Endodermal cell (in vitro differentiated cells): Measurements from ENCODE around the gene FERMT3. TPM values are rescaled to one million over a fixed set of nuclear protein-coding genes. Genes with fewer than 3 reads are reported as not detected.

Experiments
- DNase-seq: peaks from one replicate; pipeline ENCODE4 v3.0.0-alpha.2; 2017
- H3K27ac ChIP-seq: 2 replicates; pipeline ENCODE4 v1.5.1; 2013; ENCODE audit warnings: mild to moderate bottlenecking, low read depth, low read length, moderate library complexity
- H3K27me3 ChIP-seq: 2 replicates; pipeline ENCODE4 v1.6.1; 2013; ENCODE audit warnings: mild to moderate bottlenecking, low read length, moderate library complexity; ENCODE audit not compliant: insufficient read depth, control insufficient read depth, poor library complexity, severe bottlenecking
- H3K36me3 ChIP-seq: 2 replicates; pipeline ENCODE4 v1.7.0; 2013; ENCODE audit warnings: mild to moderate bottlenecking, low read length, moderate library complexity; ENCODE audit not compliant: control insufficient read depth, insufficient read depth
- H3K4me1 ChIP-seq: one replicate; pipeline ENCODE4 v1.7.0; 2013; ENCODE audit warnings: low read length; ENCODE audit not compliant: control insufficient read depth, insufficient read depth
- H3K4me3 ChIP-seq: 2 replicates; pipeline ENCODE4 v1.5.1; 2013; ENCODE audit warnings: mild to moderate bottlenecking, low read length, moderate library complexity
- H3K9ac ChIP-seq: 2 replicates; pipeline ENCODE4 v1.6.1; 2013; ENCODE audit warnings: mild to moderate bottlenecking, low read length, moderate library complexity; ENCODE audit not compliant: poor library complexity, severe bottlenecking; ENCODE audit errors: extremely low read depth
- H3K9me3 ChIP-seq: 2 replicates; pipeline ENCODE4 v1.6.1; 2013; ENCODE audit warnings: mild to moderate bottlenecking, low read length, moderate library complexity; ENCODE audit not compliant: control insufficient read depth
- H3K27ac Mint-ChIP-seq: 2 replicates; pipeline ENCODE4 v1.8.0; 2020; ENCODE audit warnings: mixed read lengths
- H3K27me3 Mint-ChIP-seq: 2 replicates; pipeline ENCODE4 v1.8.0; 2021; ENCODE audit warnings: mild to moderate bottlenecking, mixed read lengths; ENCODE audit not compliant: insufficient read depth
- H3K36me3 Mint-ChIP-seq: 2 replicates; pipeline ENCODE4 v1.8.0; 2020; ENCODE audit warnings: low read depth, mixed read lengths
- H3K4me1 Mint-ChIP-seq: 2 replicates; pipeline ENCODE4 v1.8.0; 2020; ENCODE audit warnings: mixed read lengths
- H3K4me3 Mint-ChIP-seq: 2 replicates; pipeline ENCODE4 v1.8.0; 2020; ENCODE audit warnings: mild to moderate bottlenecking, moderate library complexity, mixed read lengths
- H3K9me3 Mint-ChIP-seq: 2 replicates; pipeline ENCODE4 v1.8.0; 2020; ENCODE audit warnings: mild to moderate bottlenecking, mixed read lengths
- WGBS, 2 experiments: methylation state at CpG; one replicate each; pipeline versions ENCODE4 v1.1.5 to v1.1.7; 2013; ENCODE audit warnings: missing lambda C conversion rate in 2 of 2, mixed read lengths in 1 of 2; ENCODE audit not compliant: insufficient coverage in 1 of 2, insufficient read length in 1 of 2; 5-methylcytosine and 5-hydroxymethylcytosine counted together
- total RNA-seq, 2 donors: library from RNA; stranded (reverse); fragmentation: NEBNext Ultra II Directional in 1 of 2; extraction: Animal tissue kit (Norgen Biotek cat#: 25700) in 1 of 2; gene quantifications; 2 replicates in 1 of 2; 3 replicates in 1 of 2; pipeline ENCODE4 v1.2.1, GENCODE V29; 2021
- TF ChIP-seq, protein P1 (sequence below): fragments of 200-600 bp; sonication (generic); conservative IDR thresholded peaks from 2 replicates; pipeline ENCODE4 v1.5.0; 2021; ENCODE audit warnings: antibody characterized with exemption, mild to moderate bottlenecking

FERMT3 gene
- total RNA-seq, 2 donors from 2014 or later = 4.2 to 5.3 TPM

GRCh38 chr11:64232967-64233315 lies 26.4 kb downstream of the FERMT3 start:
- no peak overlapping the region for H3K4me3 ChIP-seq
- no peaks in the 10 kb centered on the region for H3K4me1 ChIP-seq
- no peak overlapping the region for H3K27ac ChIP-seq
- Mint-ChIP-seq H3K36me3 (peaks cover 6% of the 10 kb centered on the region), H3K4me1 (peaks cover 8% of the 10 kb centered on the region), H3K27me3 (peaks cover 6% of the 10 kb centered on the region), H3K4me3 (no peak overlapping the region), H3K27ac (no peak overlapping the region), H3K9me3 (no peaks in the 10 kb centered on the region)
- H3K36me3 ChIP-seq = peaks cover 3% of the 10 kb centered on the region
- H3K9ac ChIP-seq = no peak overlapping the region
- no peaks in the 10 kb centered on the region for H3K27me3 ChIP-seq
- DNase-seq = no peak
- no peaks in the 10 kb centered on the region for H3K9me3 ChIP-seq
- WGBS, 2 experiments = 95 to 96% methylated on average over 8 of the region's 8 CpGs
- TF ChIP-seq, protein P1, sequence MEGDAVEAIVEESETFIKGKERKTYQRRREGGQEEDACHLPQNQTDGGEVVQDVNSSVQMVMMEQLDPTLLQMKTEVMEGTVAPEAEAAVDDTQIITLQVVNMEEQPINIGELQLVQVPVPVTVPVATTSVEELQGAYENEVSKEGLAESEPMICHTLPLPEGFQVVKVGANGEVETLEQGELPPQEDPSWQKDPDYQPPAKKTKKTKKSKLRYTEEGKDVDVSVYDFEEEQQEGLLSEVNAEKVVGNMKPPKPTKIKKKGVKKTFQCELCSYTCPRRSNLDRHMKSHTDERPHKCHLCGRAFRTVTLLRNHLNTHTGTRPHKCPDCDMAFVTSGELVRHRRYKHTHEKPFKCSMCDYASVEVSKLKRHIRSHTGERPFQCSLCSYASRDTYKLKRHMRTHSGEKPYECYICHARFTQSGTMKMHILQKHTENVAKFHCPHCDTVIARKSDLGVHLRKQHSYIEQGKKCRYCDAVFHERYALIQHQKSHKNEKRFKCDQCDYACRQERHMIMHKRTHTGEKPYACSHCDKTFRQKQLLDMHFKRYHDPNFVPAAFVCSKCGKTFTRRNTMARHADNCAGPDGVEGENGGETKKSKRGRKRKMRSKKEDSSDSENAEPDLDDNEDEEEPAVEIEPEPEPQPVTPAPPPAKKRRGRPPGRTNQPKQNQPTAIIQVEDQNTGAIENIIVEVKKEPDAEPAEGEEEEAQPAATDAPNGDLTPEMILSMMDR = no peak

GRCh38 chr11:64233913-64234586 lies 27.5 kb downstream of the FERMT3 start, which contains the start of gene VEGFB:
VEGFB (plus strand) TSS chr11:64234584; CDS start chr11:64234834, 250 bp downstream.
- Histone ChIP-seq H3K4me1 (no peaks in the 10 kb centered on the region), H3K9me3 (no peaks in the 10 kb centered on the region), H3K27ac (no peak within 1 kb of the TSS), H3K36me3 (peaks cover 9% of the 10 kb centered on the region), H3K27me3 (no peaks in the 10 kb centered on the region), H3K9ac (no peak within 1 kb of the TSS), H3K4me3 (peak within 1 kb of the TSS; percentile 83)
- Mint-ChIP-seq H3K4me1 (peaks cover 8% of the 10 kb centered on the region), H3K4me3 (peak within 1 kb of the TSS; percentile 68), H3K27ac (no peak within 1 kb of the TSS), H3K27me3 (peaks cover 6% of the 10 kb centered on the region), H3K36me3 (peaks cover 15% of the 10 kb centered on the region), H3K9me3 (no peaks in the 10 kb centered on the region)
- DNase-seq = peak; percentile 79
- TF ChIP-seq, protein P1 = peak; percentile 9
- WGBS, 2 experiments = 5 to 12% methylated on average over 8 to 44 of the region's 62 CpGs

DNA sequence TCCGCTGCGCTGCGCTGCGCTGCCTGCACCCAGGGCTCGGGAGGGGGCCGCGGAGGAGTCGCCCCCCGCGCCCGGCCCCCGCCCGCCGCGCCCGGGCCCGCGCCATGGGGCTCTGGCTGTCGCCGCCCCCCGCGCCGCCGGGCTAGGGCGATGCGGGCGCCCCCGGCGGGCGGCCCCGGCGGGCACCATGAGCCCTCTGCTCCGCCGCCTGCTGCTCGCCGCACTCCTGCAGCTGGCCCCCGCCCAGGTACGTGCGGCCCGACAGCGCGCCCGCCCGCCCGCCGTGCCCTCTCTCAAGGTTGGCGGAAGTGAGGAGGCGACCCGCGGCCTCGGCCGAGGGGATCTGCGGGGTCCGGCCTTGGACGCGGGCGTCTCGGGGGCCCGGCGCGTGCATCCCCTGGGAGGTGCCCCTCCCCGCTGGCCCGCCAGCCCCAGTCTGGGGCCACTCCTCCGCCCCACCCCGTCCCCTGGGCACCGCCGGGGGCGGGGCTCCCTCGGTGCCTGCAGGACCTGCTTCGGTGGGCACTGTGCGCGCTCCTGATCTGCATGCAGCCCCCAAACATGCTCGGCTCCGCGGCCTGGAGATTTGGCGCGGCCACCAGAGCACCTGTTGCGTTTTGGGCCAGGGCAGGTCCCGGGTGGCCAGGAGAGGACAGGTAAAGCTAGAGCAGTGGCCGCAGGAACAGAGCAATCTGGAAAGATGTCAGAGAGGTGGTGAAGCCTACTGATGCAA lies 28.3 kb downstream of the FERMT3 start:
- no peak overlapping the region for H3K27ac ChIP-seq
- no peaks in the 10 kb centered on the region for H3K9me3 ChIP-seq
- DNase-seq = peak; percentile 76
- H3K36me3 Mint-ChIP-seq = peaks cover 18% of the 10 kb centered on the region
- peaks cover 8% of the 10 kb centered on the region for H3K4me1 Mint-ChIP-seq
- no peak overlapping the region for H3K27ac Mint-ChIP-seq
- TF ChIP-seq, protein P1 = no peak
- H3K36me3 ChIP-seq = peaks cover 9% of the 10 kb centered on the region
- H3K9me3 Mint-ChIP-seq = no peaks in the 10 kb centered on the region
- H3K27me3 Mint-ChIP-seq = peaks cover 6% of the 10 kb centered on the region
- no peak overlapping the region for H3K9ac ChIP-seq
- H3K4me1 ChIP-seq = no peaks in the 10 kb centered on the region
- 2 to 8% methylated on average over 23 to 80 of the region's 80 CpGs for WGBS, 2 experiments
- H3K4me3 Mint-ChIP-seq = peak overlapping the region; percentile 68
- no peaks in the 10 kb centered on the region for H3K27me3 ChIP-seq
- H3K4me3 ChIP-seq = peak overlapping the region; percentile 81
